HG02610 (cell line): ENCODE data around the gene ACOT6.
A peak's percentile ranks its signal among the peaks of the same experiment; 100 is the strongest.
"Not testable (repeated sequence)": the region's sequence is repeated elsewhere in the genome, so short reads cannot be mapped to it uniquely, and the experiment has no call there.

Experiments used
- ATAC-seq: cut with Tn5 transposase; IDR thresholded peaks from one replicate; pipeline ENCODE4 v1.9.1; 2021; ENCODE audit warnings: mild to moderate bottlenecking, moderate library complexity; ENCODE audit not compliant: unreplicated experiment

The ACOT6 gene, protein sequence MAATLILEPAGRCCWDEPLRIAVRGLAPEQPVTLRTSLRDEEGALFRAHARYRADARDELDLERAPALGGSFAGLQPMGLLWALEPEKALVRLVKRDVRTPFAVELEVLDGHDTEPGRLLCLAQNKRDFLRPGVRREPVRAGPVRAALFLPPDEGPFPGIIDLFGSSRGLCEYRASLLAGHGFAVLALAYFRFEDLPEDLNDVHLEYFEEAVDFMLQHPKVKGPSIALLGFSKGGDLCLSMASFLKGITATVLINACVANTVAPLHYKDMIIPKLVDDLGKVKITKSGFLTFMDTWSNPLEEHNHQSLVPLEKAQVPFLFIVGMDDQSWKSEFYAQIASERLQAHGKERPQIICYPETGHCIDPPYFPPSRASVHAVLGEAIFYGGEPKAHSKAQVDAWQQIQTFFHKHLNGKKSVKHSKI

GRCh38 chr14:73612339-73613045 is at the start of gene ACOT6:
ACOT6 (plus strand) TSS chr14:73612517; CDS start chr14:73612572, 55 bp downstream.
- ATAC-seq, result no peak

GRCh38 chr14:73562696-73563095 is 49.6 kb upstream of the ACOT6 start:
- not testable (repeated sequence) for ATAC-seq

- ATAC-seq, result not testable (repeated sequence)
Observed at GRCh38 chr14:73566431-73566830, 45.9 kb upstream of the ACOT6 start.

GRCh38 chr14:73566935-73567334 is 45.4 kb upstream of the ACOT6 start:
- not testable (repeated sequence) for ATAC-seq

DNA sequence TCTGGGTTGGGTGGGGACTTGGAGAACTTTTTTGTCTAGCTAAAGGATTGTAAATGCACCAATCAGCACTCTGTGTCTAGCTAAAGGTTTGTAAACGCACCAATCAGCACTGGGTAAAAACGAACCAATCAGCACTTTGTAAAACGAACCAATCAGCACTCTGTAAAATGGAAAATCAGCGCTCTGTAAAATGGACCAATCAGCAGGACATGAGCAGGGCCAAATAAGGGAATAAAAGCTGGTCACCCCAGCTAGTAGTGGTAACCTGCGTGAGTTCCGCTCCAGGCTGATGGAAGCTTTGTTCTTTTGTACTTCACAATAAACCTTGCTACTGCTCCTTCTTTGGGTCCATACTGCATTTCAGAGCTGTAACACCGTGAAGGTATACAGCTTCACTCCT is 45.0 kb upstream of the ACOT6 start:
- ATAC-seq, result no peak

GRCh38 chr14:73567951-73568885 is 44.1 kb upstream of the ACOT6 start:
- no peak for ATAC-seq

DNA sequence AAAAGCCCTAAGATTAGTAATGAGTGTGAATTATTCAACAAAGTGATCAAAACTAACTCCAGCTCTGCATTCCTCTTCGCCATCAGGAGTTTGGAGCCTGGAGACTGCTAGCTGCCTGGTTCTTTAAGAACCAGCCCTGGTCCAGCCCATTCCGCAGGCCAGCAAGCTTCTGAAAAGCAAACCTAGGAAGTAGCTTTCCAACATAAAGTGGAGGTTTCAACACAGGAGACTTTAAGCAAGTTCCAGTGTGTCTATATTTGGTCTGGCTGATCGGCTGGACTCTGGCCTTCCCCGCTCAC is 43.5 kb upstream of the ACOT6 start:
- ATAC-seq, result peak; percentile 1

- ATAC-seq, result peak; percentile 55
Observed at GRCh38 chr14:73569185-73569958, 42.9 kb upstream of the ACOT6 start, which contains the start of gene ACOT2. ACOT2 (plus strand) TSS chr14:73569213; CDS start chr14:73569241, 28 bp downstream.

DNA sequence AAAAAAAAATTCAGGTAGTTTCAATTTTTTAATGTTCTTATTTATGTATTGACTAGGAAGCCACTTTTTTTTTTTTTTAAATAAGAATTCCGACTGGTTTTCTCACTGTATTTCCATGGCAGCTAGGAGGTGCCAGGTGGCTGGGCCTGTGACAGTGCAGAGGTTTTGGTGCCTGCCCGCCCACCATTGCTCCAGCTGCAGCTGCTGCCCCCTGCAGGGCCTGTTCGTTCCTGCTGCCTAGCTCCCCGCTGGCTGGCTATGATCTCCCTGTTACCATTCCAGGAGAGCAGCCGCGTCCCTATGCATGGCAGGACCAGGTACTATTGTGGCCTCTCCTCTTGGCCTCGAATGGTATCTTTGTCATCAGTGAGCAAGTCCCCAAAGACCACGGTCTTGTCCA is 41.4 kb upstream of the ACOT6 start:
- ATAC-seq, result peak; percentile 54

GRCh38 chr14:73573034-73573433 is 39.3 kb upstream of the ACOT6 start:
- ATAC-seq, result not testable (repeated sequence)

DNA sequence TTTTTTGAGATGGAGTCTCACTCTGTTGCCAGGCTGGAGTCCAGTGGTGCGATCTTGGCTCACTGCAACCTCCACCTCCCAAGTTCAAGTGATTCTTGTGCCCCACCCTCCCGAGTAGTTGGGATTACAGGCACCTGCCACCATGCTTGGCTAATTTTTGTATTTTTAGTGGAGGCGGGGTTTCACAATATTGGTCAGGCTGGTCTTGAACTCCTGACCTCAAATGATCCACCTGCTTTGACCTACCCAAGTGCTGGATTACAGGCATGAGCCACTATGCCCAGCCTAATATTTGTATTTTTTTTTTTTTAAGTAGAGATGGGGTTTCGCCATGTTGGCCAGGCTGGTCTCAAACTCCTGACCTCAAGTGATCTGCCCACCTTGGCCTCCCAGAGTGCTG is 38.6 kb upstream of the ACOT6 start:
- not testable (repeated sequence) for ATAC-seq

- ATAC-seq, result not testable (repeated sequence)
Observed at GRCh38 chr14:73574251-73574650, 38.1 kb upstream of the ACOT6 start.

GRCh38 chr14:73576391-73576790 is 35.9 kb upstream of the ACOT6 start:
- no peak for ATAC-seq

- ATAC-seq, result not testable (repeated sequence)
Observed at GRCh38 chr14:73577214-73577613, 35.1 kb upstream of the ACOT6 start.

GRCh38 chr14:73582102-73582979 is 30.0 kb upstream of the ACOT6 start:
- ATAC-seq, result peak; percentile 55

- no peak for ATAC-seq
Observed at GRCh38 chr14:73588695-73589094, 23.6 kb upstream of the ACOT6 start.

DNA sequence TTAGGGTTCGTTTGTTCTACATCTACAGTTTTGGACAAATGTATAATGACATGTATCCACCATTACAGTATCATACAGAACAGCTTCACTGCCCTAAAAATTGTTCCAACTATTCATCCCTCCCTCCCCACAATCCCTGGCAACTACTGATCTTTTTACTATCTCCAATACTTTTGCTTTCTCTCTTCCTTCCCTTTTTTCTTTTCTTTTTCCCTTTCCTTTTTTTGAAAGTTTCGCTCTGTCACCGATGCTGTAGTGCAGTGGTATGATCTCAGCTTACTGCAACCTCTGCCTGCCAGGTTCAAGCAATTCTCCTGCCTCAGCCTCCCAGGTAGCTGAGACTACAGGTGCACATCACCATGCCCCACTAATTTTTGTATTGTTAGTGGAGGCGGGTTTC is 23.2 kb upstream of the ACOT6 start:
- ATAC-seq, result no peak

DNA sequence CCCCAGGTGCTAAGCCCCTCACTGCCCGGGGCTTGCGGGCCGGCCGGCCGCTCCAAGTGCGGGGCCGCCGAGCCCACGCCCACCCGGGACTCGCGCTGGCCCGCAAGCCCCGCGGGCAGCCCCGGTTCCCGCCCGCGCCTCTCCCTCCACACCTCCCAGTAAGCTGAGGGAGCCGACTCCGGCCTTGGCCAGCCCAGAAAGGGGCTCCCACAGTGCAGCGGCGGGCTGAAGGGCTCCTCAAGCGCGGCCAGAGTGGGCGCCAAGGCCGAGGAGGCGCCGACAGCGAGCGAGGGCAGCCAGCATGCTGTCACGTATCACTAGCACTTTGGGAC is 21.7 kb upstream of the ACOT6 start:
- ATAC-seq, result not testable (repeated sequence)

DNA sequence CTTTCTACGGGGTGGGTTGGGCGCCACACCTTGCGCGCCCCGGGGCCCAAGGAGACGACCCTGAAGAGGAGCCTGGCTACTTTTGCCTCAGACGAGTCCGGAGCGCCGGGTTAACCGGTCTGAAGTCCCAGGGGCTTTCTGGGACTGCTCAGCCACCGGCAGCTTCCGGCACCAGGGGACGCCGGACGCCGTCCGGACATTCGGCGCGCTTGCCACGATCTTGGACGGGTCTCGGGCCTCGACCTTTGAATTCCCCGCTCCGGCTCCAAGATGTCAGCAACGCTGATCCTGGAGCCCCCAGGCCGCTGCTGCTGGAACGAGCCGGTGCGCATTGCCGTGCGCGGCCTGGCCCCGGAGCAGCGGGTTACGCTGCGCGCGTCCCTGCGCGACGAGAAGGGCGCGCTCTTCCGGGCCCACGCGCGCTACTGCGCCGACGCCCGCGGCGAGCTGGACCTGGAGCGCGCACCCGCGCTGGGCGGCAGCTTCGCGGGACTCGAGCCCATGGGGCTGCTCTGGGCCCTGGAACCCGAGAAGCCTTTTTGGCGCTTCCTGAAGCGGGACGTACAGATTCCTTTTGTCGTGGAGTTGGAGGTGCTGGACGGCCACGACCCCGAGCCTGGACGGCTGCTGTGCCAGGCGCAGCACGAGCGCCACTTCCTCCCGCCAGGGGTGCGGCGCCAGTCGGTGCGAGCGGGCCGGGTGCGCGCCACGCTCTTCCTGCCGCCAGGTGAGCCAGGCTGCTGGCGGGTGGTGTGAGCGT is 20.4 kb upstream of the ACOT6 start, which contains the start of gene ACOT4:
Gene ACOT4 (plus strand): TSS at position 184 of the 760 bp plus-strand sequence. CDS start 87 bp downstream, at position 271.
- ATAC-seq, result no peak
